IPS-20b (cell line): ENCODE measurements around the gene ZNF684.
"Not testable (repeated sequence)": the region's sequence is repeated elsewhere in the genome, so short reads cannot be mapped to it uniquely, and the experiment has no call there.

Experiments
- H3K27ac ChIP-seq: one replicate; pipeline ENCODE4 v1.5.1; 2013; ENCODE audit warnings: low read length
- H3K27me3 ChIP-seq: 2 replicates; pipeline ENCODE4 v1.6.1; 2013; ENCODE audit warnings: mild to moderate bottlenecking, low read length, inconsistent platforms; ENCODE audit not compliant: insufficient read depth
- H3K36me3 ChIP-seq: 2 replicates; pipeline ENCODE4 v1.6.1; 2013; ENCODE audit warnings: low read depth, mild to moderate bottlenecking, inconsistent platforms, low read length, moderate library complexity; ENCODE audit not compliant: insufficient read depth
- H3K4me1 ChIP-seq: 2 replicates; pipeline ENCODE4 v1.6.1; 2013; ENCODE audit warnings: mild to moderate bottlenecking, control low read depth, inconsistent platforms, low read length, moderate library complexity; ENCODE audit not compliant: insufficient read depth
- H3K4me3 ChIP-seq: 2 replicates; pipeline ENCODE4 v1.5.1; 2013; ENCODE audit warnings: mild to moderate bottlenecking, low read length, inconsistent platforms
- H3K9ac ChIP-seq: 2 replicates; pipeline ENCODE4 v1.6.1; 2013; ENCODE audit warnings: low read depth, mild to moderate bottlenecking, inconsistent platforms, low read length, moderate library complexity
- H3K9me3 ChIP-seq: 2 replicates; pipeline ENCODE4 v1.6.1; 2013; ENCODE audit warnings: mild to moderate bottlenecking, low read depth, low read length, inconsistent platforms; ENCODE audit not compliant: insufficient read depth

The ZNF684 gene

GRCh38 chr1:40531381-40532061, at the start of gene ZNF684:
ZNF684 (plus strand) TSS chr1:40531637; CDS start chr1:40533167, 1,530 bp downstream.
- H3K27ac ChIP-seq: peak within 1 kb of the TSS; percentile 54
- no peaks in the 10 kb centered on the region for H3K27me3 ChIP-seq

GRCh38 chr1:40495315-40495903, 36.0 kb upstream of the ZNF684 start:
- Histone ChIP-seq H3K4me3 (no peak overlapping the region), H3K9me3 (peaks cover 60% of the 10 kb centered on the region), H3K36me3 (peaks cover 38% of the 10 kb centered on the region), H3K27ac (no peak overlapping the region), H3K27me3 (no peaks in the 10 kb centered on the region), H3K9ac (no peak overlapping the region), H3K4me1 (no peaks in the 10 kb centered on the region)

More at GRCh38 chr1:40531381-40532061, at the start of gene ZNF684:
- peak within 1 kb of the TSS; percentile 81 for H3K4me3 ChIP-seq
- no peaks in the 10 kb centered on the region for H3K4me1 ChIP-seq
- peak within 1 kb of the TSS; percentile 86 for H3K9ac ChIP-seq
- H3K9me3 ChIP-seq: no peaks in the 10 kb centered on the region
- 0 out of 2 replicates have a peak, but pooled peaks cover 4% of the 10 kb centered on the region for H3K36me3 ChIP-seq

GRCh38 chr1:40502651-40503050, 28.8 kb upstream of the ZNF684 start:
- not testable (repeated sequence) for H3K27ac ChIP-seq, H3K4me3 ChIP-seq, H3K4me1 ChIP-seq, H3K36me3 ChIP-seq, H3K9ac ChIP-seq, H3K27me3 ChIP-seq
- H3K9me3 ChIP-seq: peaks cover 47% of the 10 kb centered on the region

DNA sequence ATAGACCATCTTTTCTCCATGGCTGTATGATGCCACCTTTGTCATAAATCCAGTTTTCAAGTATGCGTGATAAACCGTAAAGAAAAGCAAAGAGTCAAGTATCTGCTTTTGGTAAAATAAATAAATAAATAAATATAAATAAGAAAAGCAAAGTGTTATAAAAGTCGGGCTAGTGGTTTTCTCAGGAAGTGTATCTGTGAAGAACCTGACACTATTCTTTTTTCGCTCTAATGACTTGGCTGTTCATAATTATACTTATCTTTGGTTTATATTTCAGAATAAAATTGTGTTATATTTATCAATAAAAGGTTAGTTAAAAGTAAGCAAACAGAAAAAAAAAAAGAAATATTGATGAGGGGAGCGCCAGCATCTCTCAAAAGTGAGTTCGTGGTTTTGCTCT, 23.5 kb upstream of the ZNF684 start:
- H3K27me3 ChIP-seq: peaks cover 20% of the 10 kb centered on the region
- no peak overlapping the region for H3K27ac ChIP-seq
- peak overlapping the region; percentile 82 for H3K4me3 ChIP-seq
- H3K9me3 ChIP-seq: peaks cover 9% of the 10 kb centered on the region; the same call in 1 of the 2 replicates
- peak overlapping the region; percentile 79; the same call in 1 of the 2 replicates for H3K9ac ChIP-seq
- no peaks in the 10 kb centered on the region for H3K36me3 ChIP-seq
- H3K4me1 ChIP-seq: no peaks in the 10 kb centered on the region

DNA sequence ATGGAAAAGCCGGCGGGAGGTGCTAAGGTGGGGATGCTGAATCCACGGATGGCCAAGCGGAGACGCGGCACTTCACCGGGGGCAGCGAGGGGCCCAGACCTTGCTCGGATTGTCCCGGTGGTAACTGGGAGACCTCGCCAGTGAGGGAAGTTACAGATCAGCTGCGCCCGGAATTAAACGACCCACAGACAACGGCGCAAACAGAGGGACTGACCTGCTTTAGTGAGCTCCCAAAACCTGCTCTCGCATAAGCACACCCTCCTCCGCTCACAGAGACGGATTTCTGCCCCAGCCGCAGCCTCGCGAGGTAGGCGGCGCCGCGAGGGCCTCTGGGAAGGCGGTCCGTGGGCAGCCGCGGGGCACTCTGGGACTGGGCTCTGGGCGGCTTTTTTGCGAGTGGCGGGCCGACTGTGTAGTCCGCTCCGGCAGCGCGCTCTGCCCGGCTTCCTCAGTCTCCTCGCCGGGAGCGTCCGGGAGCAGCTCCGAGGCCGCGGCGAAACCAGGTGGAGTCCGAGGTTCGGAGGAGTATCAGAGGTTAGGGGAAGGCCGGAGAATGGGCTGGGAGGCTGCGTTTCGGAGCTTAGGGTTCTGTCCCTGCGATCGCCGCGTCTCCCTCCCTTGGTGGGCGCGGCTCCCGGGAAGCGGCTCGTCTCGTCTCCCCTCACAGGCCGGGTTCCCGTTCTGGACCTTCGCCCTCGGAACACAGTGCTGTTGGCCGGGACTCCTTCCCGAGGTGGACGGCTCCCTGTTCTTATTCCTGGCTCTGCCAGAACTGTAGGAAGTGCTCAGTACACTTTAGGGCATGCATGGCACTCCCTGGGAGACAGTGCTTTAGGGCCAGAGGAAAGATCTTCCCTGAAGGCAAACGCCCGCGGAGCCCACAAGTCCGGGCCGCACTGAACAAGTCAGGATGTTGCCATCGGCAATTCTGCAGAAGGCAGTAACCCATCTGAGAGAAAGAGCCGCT, 22.8 kb upstream of the ZNF684 start, which contains the start of gene EXO5:
EXO5 (plus strand) TSS at position 393 of the 967 bp plus-strand sequence. CDS start 5,778 bp downstream, outside the sequence.
- no peaks in the 10 kb centered on the region for H3K36me3 ChIP-seq
- H3K27me3 ChIP-seq: peaks cover 20% of the 10 kb centered on the region
- no peaks in the 10 kb centered on the region for H3K4me1 ChIP-seq
- no peak within 1 kb of the TSS for H3K27ac ChIP-seq
- H3K9ac ChIP-seq: peak within 1 kb of the TSS; percentile 79
- H3K4me3 ChIP-seq: peak within 1 kb of the TSS; percentile 82
- peaks cover 7% of the 10 kb centered on the region; the same call in 1 of the 2 replicates for H3K9me3 ChIP-seq

DNA sequence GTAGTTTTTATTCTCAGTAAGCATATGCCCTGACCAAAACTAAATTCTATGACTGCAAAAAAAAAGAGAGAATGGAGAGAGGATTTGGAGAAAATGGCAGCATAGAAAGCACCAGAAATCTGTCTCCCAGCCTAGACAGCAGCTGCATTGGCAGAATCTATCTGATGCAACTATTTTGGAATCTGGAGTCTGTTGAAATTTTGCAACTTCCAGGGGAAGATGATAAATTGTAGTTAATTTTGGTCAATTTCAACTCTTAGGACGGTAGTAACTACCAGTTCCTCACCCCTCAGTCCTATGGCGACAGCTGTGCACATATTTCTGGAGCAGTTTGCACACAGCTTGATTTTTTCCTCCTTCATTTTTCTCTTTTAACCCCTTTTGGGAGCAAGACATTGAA, 11.9 kb upstream of the ZNF684 start:
- peaks cover 14% of the 10 kb centered on the region; the same call in 1 of the 2 replicates for H3K36me3 ChIP-seq
- peaks cover 69% of the 10 kb centered on the region for H3K9me3 ChIP-seq
- no peaks in the 10 kb centered on the region for H3K27me3 ChIP-seq
- no peak overlapping the region for H3K4me3 ChIP-seq
- no peak overlapping the region for H3K27ac ChIP-seq
- H3K4me1 ChIP-seq: no peaks in the 10 kb centered on the region
- no peak overlapping the region for H3K9ac ChIP-seq

DNA sequence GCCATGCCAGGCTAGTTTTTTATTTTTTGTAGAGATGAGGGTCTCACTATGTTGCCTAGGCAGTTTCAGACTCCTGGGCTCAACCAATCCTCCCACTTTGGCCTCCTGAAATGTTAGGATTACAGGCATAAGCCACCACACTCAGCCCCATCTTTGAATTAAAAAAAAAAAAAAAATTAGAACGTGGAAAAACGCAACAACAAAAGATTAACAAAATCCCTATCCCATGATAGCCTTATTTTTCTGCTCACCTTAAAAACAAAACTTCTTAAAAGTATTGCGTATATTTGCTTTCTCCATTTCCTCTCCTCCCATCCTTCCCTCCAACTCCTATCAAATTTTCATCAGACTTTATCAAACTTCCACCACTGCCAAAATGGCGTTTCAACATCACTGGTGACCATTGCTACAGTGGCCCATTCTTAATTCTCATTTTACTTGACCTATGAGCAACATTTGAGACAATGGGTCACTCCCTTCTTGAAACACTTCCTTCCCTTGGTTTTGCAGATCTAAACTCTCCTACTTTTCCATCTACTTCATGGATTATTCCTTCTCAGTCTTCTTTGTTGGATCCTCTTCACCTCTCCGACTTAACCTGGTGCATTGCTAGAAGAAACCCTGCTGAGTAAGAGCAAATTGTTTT, 579 bp upstream of the ZNF684 start:
- Histone ChIP-seq H3K36me3 (0 out of 2 replicates have a peak, but pooled peaks cover 4% of the 10 kb centered on the region), H3K27me3 (no peaks in the 10 kb centered on the region), H3K9me3 (peaks cover 4% of the 10 kb centered on the region), H3K4me3 (peak overlapping the region; percentile 81), H3K27ac (peak overlapping the region; percentile 54), H3K9ac (peak overlapping the region; percentile 86; the same call in 1 of the 2 replicates), H3K4me1 (no peaks in the 10 kb centered on the region)

GRCh38 chr1:40532062-40532389, 589 bp downstream of the ZNF684 start:
- H3K4me1 ChIP-seq: no peaks in the 10 kb centered on the region
- H3K27ac ChIP-seq: peak overlapping the region; percentile 29
- H3K4me3 ChIP-seq: peak overlapping the region; percentile 81
- peak overlapping the region; percentile 86; the same call in 1 of the 2 replicates for H3K9ac ChIP-seq
- H3K36me3 ChIP-seq: 0 out of 2 replicates have a peak, but pooled peaks cover 4% of the 10 kb centered on the region
- H3K27me3 ChIP-seq: no peaks in the 10 kb centered on the region
- H3K9me3 ChIP-seq: no peaks in the 10 kb centered on the region

DNA sequence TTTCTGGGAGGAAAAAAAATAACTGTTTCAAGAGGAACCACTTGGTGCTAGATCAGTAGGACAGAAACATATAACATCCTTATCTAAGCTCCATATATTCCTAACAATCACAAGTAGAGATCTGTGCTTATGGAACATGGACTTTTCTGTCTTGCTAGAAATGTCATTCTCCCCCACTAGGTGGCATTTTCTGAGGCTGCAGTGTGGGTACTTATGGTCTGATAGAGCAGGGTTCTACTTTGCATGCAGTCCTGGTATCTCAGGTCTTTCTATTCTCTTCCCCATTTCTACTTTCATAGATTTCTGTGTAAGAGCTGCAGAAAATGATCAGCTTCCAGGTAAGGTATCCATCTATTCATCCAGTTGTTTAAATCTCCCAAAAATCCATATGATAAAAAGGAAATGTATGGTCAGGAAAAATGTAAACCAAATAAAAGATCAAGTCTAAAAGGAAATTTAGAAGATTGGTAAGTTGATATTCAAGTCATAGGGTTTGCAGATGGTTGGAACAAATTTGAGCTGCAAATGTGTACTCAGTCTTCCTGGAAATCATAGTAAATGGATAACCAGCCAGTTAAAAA, 1.5 kb downstream of the ZNF684 start:
- 0 out of 2 replicates have a peak, but pooled peaks cover 4% of the 10 kb centered on the region for H3K36me3 ChIP-seq
- no peaks in the 10 kb centered on the region for H3K4me1 ChIP-seq
- no peaks in the 10 kb centered on the region for H3K27me3 ChIP-seq
- no peak overlapping the region for H3K4me3 ChIP-seq
- no peak overlapping the region for H3K9ac ChIP-seq
- H3K27ac ChIP-seq: no peak overlapping the region
- H3K9me3 ChIP-seq: peaks cover 2% of the 10 kb centered on the region; the same call in 1 of the 2 replicates

DNA sequence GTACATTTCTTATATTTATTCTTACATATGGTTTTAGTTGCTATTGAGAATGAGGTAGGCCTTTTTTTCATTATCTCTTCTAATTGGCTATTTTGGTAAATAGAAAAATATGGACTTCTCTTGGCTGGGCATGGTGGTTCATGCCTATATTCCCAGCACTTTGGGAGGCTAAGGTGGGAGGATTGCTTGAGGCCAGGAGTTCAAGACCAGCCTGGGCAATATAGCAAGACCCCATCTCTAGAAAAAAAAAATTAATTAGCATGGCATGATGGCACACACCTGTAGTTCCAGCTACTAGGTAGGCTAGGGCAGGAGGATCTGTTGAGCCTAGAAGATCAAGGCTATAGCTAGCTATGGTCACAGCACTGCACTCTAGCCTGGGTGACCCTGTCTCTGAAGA, 3.2 kb downstream of the ZNF684 start:
- H3K9me3 ChIP-seq: peaks cover 6% of the 10 kb centered on the region; the same call in 1 of the 2 replicates
- H3K9ac ChIP-seq: no peak overlapping the region
- H3K4me3 ChIP-seq: no peak overlapping the region
- no peaks in the 10 kb centered on the region for H3K27me3 ChIP-seq
- 0 out of 2 replicates have a peak, but pooled peaks cover 4% of the 10 kb centered on the region for H3K36me3 ChIP-seq
- H3K4me1 ChIP-seq: no peaks in the 10 kb centered on the region
- no peak overlapping the region for H3K27ac ChIP-seq
